Adipocyte (in vitro differentiated cells): Measurements from ENCODE around the gene NPHS1.

Experiments used
- DNase-seq: peaks from one replicate; pipeline ENCODE4 v3.0.0-alpha.2; 2015; ENCODE audit warnings: low read depth
- H3K27me3 ChIP-seq: replicated peaks from 2 replicates; pipeline ENCODE4 v1.7.0; 2013; ENCODE audit warnings: mild to moderate bottlenecking, low read length, moderate library complexity; ENCODE audit not compliant: control insufficient read depth, insufficient read depth
- H3K36me3 ChIP-seq: 2 replicates; pipeline ENCODE4 v1.7.0; 2013; ENCODE audit warnings: low read length, mild to moderate bottlenecking, moderate library complexity; ENCODE audit not compliant: control insufficient read depth, insufficient read depth, severe bottlenecking
- H3K4me1 ChIP-seq: 2 replicates; pipeline ENCODE4 v1.7.0; 2013; ENCODE audit warnings: mild to moderate bottlenecking, low read length, moderate library complexity; ENCODE audit not compliant: control insufficient read depth, insufficient read depth
- H3K4me3 ChIP-seq: 2 replicates; pipeline ENCODE4 v1.7.0; 2013; ENCODE audit warnings: mild to moderate bottlenecking, low read length, moderate library complexity
- H3K9ac ChIP-seq: 2 replicates; pipeline ENCODE4 v1.7.0; 2013; ENCODE audit warnings: mild to moderate bottlenecking, low read length, moderate library complexity
- H3K9me3 ChIP-seq: 2 replicates; pipeline ENCODE4 v1.7.0; 2013; ENCODE audit warnings: mild to moderate bottlenecking, low read length, moderate library complexity; ENCODE audit not compliant: control insufficient read depth

The NPHS1 gene

DNA sequence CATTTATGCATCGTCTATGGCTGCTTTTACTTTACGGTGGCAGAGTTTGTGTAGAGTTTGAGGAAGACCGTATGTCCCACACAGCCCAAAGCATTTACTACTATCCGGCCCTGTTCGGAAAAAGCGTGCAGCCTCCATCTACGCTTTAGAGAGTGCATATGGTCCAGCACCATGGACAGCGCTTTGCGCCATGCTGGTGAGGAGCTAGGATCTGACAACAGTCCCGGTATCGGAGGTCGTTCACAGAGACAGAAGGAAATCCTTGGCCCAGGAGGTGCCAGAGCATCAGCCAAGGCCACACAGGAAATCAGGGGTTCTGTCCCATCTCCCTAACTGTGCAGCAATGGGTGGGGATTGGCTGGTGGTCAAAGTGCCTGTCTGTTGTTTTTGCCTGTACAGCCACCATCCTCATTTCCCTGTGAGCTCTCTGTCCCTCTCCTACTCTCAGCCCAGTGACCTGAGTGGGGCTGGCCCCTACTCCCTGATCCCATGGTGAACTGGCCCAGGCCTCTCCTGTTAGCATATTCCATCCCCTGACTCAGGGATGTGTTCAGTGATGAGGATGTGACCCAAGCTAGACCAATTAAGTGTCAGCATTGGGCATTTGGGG is 23.5 kb downstream of the NPHS1 start:
- no peaks in the 10 kb centered on the region for H3K9me3 ChIP-seq
- H3K4me3 ChIP-seq, result no peak overlapping the region
- no peaks in the 10 kb centered on the region for H3K36me3 ChIP-seq
- no peak overlapping the region for H3K9ac ChIP-seq
- H3K27me3 ChIP-seq, result peaks cover 28% of the 10 kb centered on the region
- H3K4me1 ChIP-seq, result no peaks in the 10 kb centered on the region
- DNase-seq, result peak; percentile 81

GRCh38 chr19:35824150-35824549 is 28.2 kb downstream of the NPHS1 start:
- Histone ChIP-seq H3K4me1 (peaks cover 5% of the 10 kb centered on the region), H3K4me3 (no peak overlapping the region), H3K9me3 (no peaks in the 10 kb centered on the region), H3K27me3 (peaks cover 16% of the 10 kb centered on the region), H3K9ac (no peak overlapping the region), H3K36me3 (no peaks in the 10 kb centered on the region)
- DNase-seq, result no peak

DNA sequence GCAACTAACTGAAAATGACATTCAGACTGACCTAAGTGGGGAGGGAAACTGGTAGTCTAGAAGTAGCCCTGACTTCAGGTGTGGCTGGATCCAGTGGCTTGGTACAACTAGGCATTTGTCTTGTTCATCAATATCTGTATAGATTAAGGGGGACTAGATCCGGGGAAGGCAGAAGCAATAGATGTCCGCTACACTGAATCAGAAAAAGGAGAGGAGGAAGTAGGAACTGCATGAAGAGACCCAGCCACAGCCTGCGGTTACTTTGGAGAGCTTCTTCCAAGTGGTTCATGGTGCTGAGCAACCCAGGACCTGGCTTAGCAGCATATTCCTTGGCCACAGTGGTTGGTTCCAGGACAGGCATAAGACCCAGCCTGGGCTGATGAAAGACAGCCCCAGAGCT is 29.7 kb downstream of the NPHS1 start:
- DNase-seq, result no peak

DNA sequence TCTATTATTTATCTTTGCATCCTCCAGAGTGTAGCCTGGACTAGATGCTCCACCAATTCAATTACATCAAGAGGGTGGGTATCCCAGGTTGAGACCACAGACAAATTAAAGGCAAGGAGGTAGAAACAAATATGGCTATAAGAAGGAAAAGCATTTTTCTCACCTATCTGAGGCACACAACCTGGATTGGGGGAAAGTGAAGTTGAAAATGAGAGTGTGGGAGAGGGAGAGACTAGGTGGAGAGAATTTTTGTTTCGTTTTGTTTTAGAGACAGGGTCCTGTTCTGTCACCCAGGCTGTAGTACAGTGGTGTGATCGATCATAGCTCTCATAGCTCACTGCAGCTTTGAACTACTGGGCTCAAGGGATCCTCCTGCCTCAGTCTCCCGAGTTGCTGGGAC is 33.9 kb downstream of the NPHS1 start:
- DNase-seq, result no peak
- Histone ChIP-seq H3K36me3 (no peaks in the 10 kb centered on the region), H3K4me3 (no peak overlapping the region), H3K9me3 (no peaks in the 10 kb centered on the region), H3K27me3 (peaks cover 34% of the 10 kb centered on the region), H3K9ac (no peak overlapping the region), H3K4me1 (peaks cover 5% of the 10 kb centered on the region)

More for the DNA sequence above, 29.7 kb downstream of the NPHS1 start:
- Histone ChIP-seq H3K4me3 (no peak overlapping the region), H3K9me3 (no peaks in the 10 kb centered on the region), H3K9ac (no peak overlapping the region), H3K36me3 (no peaks in the 10 kb centered on the region), H3K27me3 (peaks cover 28% of the 10 kb centered on the region), H3K4me1 (peaks cover 5% of the 10 kb centered on the region)

DNA sequence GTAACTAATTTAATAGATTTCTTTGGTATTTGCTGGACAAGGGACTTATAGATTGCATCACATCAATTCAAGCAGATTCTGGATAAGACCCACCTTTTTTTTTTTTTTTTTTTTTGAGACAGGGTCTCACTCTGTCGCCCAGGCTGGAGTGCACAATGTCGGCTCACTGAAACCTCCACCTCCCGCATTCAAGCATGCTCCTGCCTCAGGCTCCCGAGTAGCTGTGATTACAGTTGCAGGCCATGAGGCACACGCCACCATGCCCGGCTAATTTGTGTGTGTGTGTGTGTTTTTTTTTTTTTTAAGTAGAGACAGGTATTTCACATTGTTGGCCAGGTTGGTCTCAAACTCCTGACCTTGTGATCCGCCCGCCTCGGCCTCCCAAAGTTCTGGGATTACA is 35.5 kb downstream of the NPHS1 start:
- Histone ChIP-seq H3K4me1 (peaks cover 5% of the 10 kb centered on the region), H3K36me3 (no peaks in the 10 kb centered on the region)
- DNase-seq, result no peak

GRCh38 chr19:35816262-35816661 is 36.0 kb downstream of the NPHS1 start:
- DNase-seq, result no peak
- Histone ChIP-seq H3K27me3 (peaks cover 46% of the 10 kb centered on the region), H3K36me3 (no peaks in the 10 kb centered on the region), H3K4me3 (no peak overlapping the region), H3K4me1 (peaks cover 5% of the 10 kb centered on the region), H3K9ac (no peak overlapping the region), H3K9me3 (no peaks in the 10 kb centered on the region)

More for the DNA sequence above, 35.5 kb downstream of the NPHS1 start:
- Histone ChIP-seq H3K9ac (no peak overlapping the region), H3K4me3 (no peak overlapping the region), H3K9me3 (no peaks in the 10 kb centered on the region), H3K27me3 (peaks cover 41% of the 10 kb centered on the region)

DNA sequence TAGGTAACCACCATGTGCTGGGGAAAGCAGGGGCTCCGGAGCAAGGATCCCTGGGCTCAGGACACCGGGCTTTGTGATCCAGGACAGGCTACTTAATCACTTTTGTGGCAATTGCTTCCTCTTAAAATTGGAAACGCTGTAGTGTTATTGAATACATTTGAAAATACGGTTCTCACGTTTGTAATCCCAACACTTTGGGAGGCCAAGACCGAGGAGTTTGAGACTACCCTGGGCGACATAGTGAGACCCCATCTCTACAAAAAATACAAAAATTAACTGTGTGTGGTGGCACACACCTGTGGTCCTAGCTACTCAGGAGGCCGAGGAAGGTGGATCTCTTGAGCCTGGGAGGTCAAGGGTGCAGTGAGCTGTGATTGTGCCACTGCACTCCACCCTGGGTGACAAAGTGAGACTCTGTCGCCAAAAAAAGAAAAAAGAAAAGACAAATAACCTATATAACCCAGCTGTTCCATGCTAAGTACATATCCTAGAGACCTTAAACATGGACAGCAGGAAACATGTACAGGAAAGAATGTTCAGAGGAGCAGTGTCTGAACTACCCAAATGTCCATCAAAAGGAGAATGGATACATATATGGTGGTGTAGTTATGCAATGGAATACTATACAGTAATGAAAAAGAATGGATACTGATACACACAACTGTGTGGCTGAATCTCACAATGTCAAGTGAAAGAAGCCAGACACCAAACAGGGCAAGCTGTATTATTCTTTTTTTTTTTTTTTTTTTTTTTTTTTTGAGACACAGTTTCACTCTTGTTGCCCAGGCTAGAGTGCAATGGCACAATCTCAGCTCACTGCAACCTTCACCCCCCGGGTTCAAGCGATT is 39.0 kb downstream of the NPHS1 start:
- DNase-seq, result no peak
- no peaks in the 10 kb centered on the region for H3K9me3 ChIP-seq
- peaks cover 48% of the 10 kb centered on the region for H3K27me3 ChIP-seq
- no peak overlapping the region for H3K9ac ChIP-seq
- H3K4me3 ChIP-seq, result no peak overlapping the region
- H3K36me3 ChIP-seq, result no peaks in the 10 kb centered on the region
- no peaks in the 10 kb centered on the region for H3K4me1 ChIP-seq

DNA sequence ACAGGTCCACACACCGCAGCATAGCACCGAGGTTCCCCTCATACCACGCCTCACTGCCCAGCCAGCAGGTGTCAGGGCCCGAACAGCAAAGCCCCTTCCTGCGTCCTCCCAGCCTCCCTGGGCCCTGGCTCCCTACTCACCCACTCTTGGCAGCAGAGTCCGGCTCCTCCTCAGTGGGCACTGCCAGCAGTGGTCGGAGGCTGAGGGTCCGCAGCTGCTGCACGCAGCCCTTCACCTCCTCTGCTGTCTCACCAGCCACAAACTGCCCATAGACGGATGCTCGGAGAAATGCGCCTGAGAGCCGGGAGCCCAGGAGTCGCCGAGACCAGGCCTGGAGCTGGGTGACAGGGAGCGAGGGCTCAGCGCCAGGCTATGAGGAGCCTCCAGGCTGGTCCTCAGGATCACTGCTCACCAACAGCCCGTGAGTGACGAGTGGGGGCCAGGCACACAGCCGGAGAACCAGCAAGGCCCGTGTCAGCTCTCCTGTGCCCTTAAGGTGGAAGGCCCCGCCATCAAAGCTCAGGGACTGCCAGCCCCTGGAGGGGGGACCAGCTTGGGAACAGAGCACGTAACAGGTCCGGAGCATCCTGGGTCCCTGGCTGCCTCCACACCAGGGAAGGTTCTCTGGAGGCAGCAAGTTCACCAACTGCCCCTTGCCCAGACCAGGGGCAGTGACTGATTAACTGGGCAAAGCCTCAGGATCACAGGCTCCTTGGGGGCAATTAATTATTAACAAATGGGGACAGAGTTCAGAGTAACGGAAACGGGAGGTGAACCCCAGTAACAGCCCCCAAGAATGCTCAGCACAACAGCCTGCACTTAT is 39.9 kb downstream of the NPHS1 start, which contains the start of gene PRODH2:
TSS of gene PRODH2 (minus strand) at position 626 of the 823 bp plus-strand sequence. CDS start at position 586, 40 bp downstream.
- DNase-seq, result no peak
- Histone ChIP-seq H3K4me3 (no peak within 1 kb of the TSS), H3K27me3 (peaks cover 51% of the 10 kb centered on the region), H3K36me3 (no peaks in the 10 kb centered on the region), H3K9ac (no peak within 1 kb of the TSS), H3K4me1 (no peaks in the 10 kb centered on the region), H3K9me3 (no peaks in the 10 kb centered on the region)

- Histone ChIP-seq H3K4me1 (no peaks in the 10 kb centered on the region), H3K36me3 (no peaks in the 10 kb centered on the region), H3K9me3 (no peaks in the 10 kb centered on the region), H3K9ac (no peak overlapping the region), H3K4me3 (no peak overlapping the region), H3K27me3 (peaks cover 48% of the 10 kb centered on the region)
- DNase-seq, result no peak
These were observed 40.7 kb downstream of the NPHS1 start for GRCh38 chr19:35811317-35812219.

- DNase-seq, result no peak
- Histone ChIP-seq H3K4me3 (no peak overlapping the region), H3K9ac (no peak overlapping the region), H3K9me3 (no peaks in the 10 kb centered on the region), H3K4me1 (no peaks in the 10 kb centered on the region), H3K27me3 (peaks cover 50% of the 10 kb centered on the region), H3K36me3 (no peaks in the 10 kb centered on the region)
These were observed 44.7 kb downstream of the NPHS1 start for GRCh38 chr19:35807633-35808032.
